T-helper 22 cell (primary cell): ENCODE results near the gene B3GNT2.
"Not testable (repeated sequence)": the region's sequence is repeated elsewhere in the genome, so short reads cannot be mapped to it uniquely, and the experiment has no call there.

Source experiments
- DNase-seq: peaks from one replicate; pipeline ENCODE4 v3.0.0-alpha.2; 2020; ENCODE audit warnings: low read depth

Gene B3GNT2

DNA sequence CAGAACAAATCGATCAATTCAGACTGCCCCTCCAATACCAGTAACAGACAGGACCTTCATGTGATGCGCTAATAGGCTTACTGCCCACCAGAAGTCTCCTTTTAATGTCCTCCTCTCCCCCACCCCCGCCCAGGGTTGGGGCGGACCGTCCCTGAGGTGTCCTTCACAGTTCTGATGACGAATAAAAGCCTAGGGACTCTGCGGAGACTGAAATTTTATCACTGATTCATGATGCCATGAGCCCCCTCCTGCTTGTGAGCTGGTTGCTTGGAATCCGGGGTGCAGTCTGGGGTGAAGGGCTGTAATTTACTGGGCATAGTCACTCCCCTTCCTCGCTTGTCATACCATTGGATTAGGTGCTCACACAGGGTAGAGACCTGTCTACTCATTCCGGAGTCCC is 42.3 kb downstream of the B3GNT2 start:
- no peak for DNase-seq

DNA sequence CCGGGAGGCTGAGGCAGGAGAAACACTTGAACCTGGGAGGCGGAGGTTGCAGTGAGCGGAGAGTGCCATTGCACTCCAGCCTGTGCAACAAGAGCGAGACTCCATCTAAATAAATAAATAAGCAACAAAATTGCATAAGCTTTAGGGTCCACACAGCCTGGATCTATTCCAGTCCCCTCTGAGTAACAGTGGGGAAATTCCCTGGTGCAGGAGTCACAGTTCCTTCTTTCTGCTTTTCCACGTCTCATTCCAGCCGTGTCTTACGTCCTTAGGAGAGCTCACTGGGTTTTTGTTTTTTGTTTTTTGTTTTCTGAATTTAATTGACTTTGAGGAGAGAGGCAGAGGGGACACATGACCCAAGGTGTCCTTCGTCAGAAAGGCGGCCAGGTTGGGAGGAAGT is 44.6 kb downstream of the B3GNT2 start:
- no peak for DNase-seq

DNA sequence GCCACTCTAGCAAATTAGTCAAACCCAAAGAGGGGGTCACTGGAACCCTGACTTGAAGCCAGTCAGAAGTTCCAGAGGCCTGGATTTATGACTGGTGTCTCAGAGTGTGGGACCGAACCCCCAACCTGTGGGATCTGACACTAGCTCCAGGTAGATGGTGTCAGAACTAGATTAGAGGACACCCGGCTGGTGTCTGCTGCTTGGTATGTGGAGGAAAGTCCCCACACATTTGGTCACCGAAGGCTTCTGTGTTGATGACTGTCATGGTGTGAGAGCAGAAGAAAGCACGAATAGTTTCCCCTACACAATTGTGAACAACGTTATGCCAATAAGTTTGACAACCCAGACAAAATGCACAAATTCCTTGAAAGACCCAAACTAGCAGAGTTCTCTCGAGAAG is 48.1 kb downstream of the B3GNT2 start:
- no peak for DNase-seq

DNA sequence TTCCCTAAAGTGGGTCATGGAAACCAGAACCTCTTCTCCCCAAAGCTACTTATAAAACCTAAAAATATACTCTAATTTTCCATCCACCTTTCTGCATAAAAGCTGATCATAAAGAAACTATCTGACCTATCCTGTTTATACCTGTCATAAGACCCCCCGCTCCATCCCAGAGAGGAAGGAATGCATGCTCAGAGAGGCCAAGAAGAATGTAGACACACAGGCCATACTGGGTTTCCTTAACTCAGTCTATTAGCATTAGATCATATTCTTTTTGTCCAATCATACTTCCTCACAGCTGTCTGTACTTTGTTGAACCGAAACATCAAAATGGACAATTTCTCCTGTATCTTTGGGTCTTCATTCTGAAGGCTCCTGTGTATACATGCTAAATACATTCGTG is 52.3 kb downstream of the B3GNT2 start:
- no peak for DNase-seq

DNA sequence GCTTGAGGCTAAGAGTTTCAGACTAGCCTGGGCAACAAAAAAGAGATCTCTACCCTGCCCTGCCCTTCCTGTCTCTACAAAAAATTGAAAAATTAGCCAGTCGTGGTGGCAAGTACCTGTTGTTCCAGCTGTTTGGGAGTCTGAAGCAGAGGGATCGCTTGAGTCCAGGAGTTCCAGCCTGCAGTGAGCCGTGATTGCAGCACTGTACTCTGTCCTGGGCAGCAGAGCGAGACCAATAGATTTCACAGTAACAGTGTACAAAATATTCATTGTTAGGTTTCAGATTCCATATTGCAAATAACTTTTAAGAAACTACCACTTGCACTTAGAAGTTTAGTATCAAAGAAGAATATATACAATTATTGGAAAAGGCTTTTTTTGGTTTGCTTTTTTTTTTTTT is 54.3 kb downstream of the B3GNT2 start:
- no peak for DNase-seq

DNA sequence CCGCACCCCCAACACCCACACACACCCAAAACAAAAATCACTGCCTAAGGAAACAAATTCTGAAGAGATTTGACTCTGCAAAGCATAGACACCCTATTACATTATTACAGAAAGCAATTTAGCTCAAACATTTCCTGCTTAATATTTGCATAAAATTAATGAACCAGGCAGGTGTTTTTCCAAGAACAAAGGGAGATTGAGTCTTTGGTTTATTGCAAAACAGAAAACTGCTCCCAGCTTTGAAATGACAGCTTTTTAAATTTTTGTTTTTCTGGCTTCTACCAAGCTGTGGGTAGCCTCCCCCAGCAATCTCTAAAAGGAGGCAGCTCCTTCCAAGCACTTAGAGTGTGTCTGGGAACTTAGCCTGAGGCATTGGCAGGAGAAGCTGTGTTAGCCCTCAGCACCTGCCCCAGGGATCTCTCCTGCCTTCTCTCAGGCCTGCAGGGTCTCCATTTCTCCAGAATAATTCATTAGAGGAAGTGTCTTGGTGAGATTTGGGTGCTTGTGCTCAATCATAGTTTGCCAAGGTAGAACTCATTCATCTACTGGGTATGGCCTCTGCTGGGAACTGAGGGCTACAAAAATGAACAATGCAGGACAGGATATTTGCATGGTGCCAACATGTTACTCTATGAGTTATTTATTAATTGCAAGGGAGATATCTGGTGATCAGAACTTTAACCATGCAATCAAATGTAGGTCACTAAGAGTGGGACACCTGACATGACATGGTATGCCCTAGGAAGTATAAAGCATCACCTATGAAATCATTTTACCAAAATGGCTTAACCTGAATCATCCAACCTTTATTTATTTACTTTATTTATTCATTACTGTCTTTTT is 58.7 kb downstream of the B3GNT2 start:
- no peak for DNase-seq

DNA sequence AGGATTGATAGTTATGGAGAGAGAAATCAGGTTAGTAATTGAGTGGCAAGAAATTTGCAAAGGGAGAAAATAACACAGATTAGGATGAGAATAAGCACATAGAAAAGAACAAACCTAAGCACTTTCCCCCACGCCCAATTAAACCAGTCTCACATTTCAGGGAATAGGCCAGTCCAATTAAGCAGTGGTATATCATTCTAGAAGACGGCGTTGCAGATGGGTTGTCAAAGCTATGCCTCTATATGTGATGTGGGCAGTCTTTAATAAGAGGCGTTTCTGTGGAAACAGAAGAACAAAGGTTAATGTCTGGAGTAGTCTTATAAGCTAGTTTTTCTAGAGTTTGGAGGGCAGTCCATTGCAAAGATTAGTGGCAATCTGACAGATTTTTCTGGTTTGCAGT is 61.6 kb downstream of the B3GNT2 start:
- DNase-seq: no peak

DNA sequence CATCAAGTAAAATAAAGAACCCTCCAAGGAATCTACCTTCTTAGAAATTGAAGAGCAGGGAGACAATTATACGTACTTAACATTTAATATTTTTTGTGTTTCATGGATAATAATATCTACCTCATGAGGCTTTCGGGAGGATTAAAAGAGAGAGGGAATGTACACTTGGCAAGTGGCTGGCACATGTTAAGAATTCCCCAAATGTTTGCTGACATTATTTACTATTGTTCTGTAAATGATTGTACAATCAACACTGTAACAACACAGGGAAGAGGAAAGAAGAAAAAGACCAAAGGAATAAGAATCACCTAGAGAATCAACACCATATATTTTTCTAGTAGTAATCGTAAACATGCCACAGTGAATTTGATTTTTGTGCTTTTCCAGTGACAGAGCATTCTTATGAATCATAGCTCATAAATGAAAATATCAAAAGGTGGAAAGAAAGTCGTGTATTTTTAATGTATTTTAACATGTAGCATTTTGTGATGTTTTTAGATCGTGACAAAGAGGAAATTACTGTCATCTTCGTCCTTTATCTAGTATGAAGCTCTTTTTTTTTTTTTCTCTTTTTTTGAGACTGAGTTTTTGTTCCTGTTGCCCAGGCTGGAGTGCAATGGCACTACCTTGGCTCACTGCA is 67.3 kb downstream of the B3GNT2 start:
- no peak for DNase-seq

DNA sequence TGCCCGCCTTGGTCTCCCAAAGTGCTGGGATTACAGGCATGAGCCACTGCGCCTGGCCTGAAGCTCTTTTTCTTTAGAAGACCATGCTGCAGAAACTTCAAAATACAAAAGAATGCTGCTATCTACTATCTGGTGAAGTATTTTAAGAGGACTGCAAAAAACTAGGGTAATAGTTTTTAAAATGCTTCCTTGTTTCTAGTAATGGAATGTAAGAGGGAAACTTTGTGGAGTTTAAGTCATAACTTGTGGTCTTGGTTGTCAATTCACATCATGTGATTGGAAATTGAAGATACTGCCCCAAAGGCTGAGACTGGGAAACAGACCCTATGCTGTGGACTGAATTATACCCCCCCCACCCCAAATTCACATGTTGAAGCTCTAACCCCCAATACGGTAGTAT is 68.3 kb downstream of the B3GNT2 start:
- no peak for DNase-seq

DNA sequence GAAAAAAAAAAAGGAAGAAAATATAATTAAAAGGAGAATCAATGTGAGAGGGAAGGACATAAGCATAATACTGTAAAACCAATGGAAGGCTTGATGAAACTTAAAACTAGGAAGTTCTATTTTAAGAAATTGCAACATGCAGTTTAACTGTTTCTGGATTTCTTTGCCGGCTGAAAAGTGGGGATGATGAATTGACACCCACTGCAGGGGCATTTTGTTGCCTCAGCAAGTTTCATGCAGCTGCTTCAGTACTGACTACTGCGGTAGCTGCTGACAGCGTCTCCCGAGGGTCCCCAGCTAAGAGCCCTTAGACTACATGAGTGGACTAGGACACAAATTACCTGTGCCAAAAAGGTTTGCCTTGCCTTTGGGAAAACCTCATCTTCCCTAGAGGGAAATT is 69.2 kb downstream of the B3GNT2 start:
- DNase-seq: no peak

DNA sequence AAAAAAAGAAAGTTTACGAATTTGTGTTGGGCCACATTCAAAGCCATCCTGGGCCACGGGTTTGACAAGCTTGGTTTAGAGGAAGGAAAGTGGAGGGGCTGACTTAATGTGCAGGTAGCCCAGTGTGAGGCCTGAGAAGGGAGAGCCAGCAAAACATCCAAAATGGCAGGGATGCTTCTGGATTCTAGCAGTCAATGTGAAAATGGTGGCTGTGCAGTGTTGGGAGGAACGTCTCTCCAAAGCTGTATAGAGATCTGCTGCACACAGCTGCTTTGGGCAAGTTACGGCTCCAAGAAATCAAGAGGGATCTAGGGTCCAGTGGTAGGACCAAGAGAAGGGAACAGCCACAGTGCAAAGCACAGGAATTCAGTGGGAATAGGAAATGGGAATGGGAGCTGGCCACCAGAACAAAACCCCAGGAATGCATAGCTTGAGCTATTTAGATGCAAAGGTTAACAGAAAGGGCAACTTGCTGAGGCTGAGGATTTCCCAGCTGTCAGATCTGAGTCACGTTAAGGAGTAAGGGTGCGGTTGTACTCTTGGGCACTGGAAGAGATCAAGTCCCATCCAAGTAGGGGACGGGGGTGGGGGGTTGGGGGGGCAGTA is 70.6 kb downstream of the B3GNT2 start:
- no peak for DNase-seq

DNA sequence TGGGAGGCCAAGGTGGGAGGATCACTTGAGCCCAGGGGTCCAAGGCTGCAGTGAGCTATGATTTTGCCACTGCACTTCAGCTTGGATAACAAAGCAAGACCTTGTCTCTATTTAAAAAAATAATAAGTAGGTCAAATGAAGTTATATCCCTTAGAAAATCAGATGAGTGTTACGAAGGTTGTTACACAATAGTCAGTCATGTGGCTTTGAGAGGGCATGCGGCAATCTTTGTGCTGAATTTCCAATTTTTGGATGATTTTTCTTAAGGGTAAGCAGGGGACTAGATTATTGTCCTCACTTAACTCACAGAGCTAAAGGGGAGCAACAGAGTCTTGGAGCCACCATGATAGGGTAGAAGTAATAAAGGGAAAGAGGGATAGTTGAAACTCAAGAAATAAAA is 71.8 kb downstream of the B3GNT2 start:
- DNase-seq: no peak

DNA sequence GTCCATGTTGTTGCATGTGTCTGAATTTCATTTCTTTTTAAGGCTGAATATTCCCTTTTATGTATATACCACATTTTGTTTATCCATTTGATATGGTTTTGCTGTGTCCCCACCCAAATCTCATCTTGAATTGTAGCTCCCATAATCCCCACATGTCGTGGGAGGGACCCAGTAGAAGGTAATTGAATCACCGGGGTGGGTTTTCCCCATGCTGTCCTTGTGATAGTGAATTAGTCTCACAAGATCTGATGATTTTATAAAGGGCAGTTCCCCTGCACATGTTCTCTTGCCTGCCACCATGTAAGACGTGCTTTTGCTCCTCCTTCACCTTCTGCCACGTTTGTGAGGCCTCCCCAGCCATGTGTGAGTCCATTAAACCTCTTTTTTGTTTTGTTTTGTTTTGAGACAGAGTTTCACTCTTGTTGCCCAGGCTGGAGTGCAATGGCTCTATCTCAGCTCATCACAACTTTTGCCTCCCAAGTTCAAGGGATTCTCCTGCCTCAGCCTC is 72.8 kb downstream of the B3GNT2 start:
- DNase-seq: not testable (repeated sequence)

DNA sequence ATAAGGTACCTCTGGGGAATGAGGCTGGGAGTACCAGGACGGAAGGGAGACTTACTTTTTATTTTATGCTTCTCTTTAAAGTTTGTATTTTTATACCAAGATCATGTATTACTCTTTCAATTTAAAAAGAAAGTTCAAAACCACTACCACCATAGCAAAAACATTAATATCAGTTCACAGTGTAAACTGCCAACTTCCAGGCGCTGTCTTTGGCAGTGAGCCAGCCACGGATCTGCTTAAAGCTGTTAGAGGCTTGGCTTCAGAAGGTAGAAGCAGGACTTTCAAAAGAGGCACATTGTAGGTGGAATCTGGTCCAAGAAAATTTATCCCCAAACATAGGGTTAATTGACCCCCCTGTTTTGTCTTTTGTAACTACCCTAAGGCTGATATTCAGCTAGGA is 74.8 kb downstream of the B3GNT2 start:
- DNase-seq: no peak
